Measurements from ENCODE around the gene LIPG.

The LIPG gene

GRCh38 chr18:49610022-49610445, 48.2 kb downstream of the LIPG start:
- DNase-seq (ENCODE audit: extremely low read depth in 1 of 2, low read depth in 1 of 2), result no peak

- no peak for DNase-seq (ENCODE audit: extremely low read depth in 1 of 2, low read depth in 1 of 2)
These were observed 49.5 kb downstream of the LIPG start for GRCh38 chr18:49611316-49611715.

- DNase-seq (ENCODE audit: extremely low read depth in 1 of 2, low read depth in 1 of 2), result no peak
These were observed 50.7 kb downstream of the LIPG start for GRCh38 chr18:49612515-49613033.

DNA sequence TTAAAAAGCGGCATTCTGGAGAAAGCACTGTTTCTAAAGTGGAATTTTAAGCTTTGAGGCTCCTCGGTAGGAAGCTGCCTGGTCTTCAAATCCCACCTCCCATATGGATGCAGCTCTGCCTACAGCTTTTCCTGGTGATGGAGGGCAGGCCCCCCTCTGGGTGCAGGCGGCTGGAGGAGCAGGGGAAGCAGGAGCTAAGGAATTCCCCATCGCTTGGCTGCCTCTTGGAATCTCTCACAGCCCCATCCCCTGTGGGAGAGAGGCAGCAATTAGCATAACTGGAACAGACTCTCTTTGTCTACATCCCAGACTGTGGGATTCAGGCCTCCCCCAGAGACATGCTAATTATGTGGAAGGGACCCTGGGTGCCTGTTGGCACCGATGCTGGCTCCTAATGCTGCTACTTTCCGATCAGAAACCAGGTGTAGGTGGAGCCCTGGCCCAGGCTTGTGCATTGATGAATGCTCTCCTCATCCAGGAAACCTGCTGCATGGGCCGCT, 51.3 kb downstream of the LIPG start:
- DNase-seq (ENCODE audit: extremely low read depth in 1 of 2, low read depth in 1 of 2), result no peak

- no peak for DNase-seq (ENCODE audit: extremely low read depth in 1 of 2, low read depth in 1 of 2)
These were observed 51.8 kb downstream of the LIPG start for GRCh38 chr18:49613641-49614151.

- DNase-seq (ENCODE audit: extremely low read depth in 1 of 2, low read depth in 1 of 2), result no peak
These were observed 54.9 kb downstream of the LIPG start for GRCh38 chr18:49616618-49617328.

DNA sequence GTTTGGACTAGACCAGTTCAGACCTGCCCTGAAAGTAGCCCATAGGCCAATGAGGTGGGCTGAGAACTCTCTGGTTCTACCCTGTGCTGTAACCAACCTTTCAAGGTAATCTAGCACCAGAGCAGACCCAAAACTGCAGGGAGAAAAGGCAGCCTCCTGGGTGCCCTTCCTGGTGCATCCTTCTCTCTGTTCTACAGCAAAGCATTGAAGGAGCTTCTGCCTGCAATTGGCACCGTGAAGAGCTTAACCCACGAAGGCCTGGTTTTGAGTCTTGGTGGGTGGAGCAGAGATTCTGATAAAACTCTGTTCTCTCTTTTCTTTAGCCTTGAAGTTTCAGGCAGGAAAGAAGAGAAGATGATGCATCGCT, 55.5 kb downstream of the LIPG start:
- no peak for DNase-seq (ENCODE audit: extremely low read depth in 1 of 2, low read depth in 1 of 2)

GRCh38 chr18:49617865-49618264, 56.0 kb downstream of the LIPG start:
- DNase-seq (ENCODE audit: extremely low read depth in 1 of 2, low read depth in 1 of 2), result no peak

- DNase-seq (ENCODE audit: extremely low read depth in 1 of 2, low read depth in 1 of 2), result no peak
These were observed 57.2 kb downstream of the LIPG start for GRCh38 chr18:49618742-49619681.

DNA sequence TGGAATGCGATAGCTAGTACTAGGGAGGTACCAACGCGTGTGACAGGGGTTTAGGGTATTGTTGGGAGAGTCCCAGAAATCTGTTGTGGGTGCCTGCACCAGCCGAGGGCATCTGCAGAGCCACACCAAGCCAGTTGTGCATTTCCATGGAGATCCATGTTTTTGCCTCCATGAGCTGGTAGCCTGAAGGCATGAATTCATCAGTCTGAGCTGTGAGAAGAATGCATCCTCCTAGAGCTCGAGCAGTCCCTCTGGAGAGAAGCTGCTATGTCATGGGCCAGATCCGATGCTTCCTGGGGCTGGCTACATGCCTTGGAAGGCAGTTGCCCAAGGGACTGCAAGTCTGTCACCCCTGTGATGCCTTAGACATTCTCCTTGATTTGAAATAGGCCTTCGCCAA, 57.9 kb downstream of the LIPG start:
- DNase-seq (ENCODE audit: extremely low read depth in 1 of 2, low read depth in 1 of 2), result no peak

DNA sequence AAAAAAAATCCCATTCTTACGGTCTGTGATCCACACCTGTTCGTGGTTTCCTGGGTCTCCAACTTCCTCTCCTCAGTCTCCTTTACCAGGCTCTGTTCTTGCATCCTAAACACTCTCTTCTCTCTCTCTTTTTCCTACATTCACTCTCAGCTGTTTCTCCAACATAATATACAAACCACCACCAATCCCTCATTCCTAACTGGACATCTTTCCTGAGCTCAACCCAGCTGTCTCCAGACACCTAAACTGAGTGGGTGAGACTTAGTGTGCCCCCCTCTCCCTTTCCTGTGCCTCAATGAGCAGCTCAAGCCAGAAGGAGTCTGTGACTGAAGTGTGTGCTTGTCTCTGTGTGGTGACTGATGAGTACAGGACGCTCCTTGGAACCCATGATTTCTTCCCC, 59.4 kb downstream of the LIPG start:
- no peak for DNase-seq (ENCODE audit: extremely low read depth in 1 of 2, low read depth in 1 of 2)

DNA sequence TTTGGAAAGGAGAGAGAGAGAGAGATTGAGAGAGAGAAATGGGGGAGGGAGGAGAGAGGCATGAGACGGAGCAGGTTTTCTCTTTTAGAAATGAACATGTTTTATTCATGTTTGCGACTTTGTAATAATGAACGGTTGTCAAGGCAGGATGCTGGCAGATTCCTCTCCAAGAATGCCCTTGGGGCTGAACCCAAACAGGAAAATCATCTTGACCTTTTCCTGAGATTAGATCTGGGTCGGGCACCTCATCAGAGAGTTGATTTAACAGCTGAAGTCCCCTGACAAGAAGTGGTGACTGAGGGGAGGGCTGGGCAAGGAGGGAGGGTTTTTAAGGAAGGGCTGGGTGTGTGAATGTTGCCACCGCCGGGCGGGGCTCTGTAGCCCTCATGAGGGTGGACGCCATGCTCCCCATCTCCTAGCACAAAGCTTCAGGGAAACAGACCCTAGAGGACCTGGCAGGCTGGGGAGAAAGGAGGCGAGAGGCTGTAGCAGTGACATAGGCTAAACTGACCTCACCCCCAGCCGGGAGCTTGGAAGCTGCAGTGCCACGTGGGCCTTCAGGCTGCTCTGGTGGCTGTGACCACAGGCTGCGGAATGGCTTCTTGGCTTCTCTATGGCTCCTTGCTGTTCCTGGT, 60.0 kb downstream of the LIPG start:
- DNase-seq (ENCODE audit: extremely low read depth in 1 of 2, low read depth in 1 of 2), result no peak

DNA sequence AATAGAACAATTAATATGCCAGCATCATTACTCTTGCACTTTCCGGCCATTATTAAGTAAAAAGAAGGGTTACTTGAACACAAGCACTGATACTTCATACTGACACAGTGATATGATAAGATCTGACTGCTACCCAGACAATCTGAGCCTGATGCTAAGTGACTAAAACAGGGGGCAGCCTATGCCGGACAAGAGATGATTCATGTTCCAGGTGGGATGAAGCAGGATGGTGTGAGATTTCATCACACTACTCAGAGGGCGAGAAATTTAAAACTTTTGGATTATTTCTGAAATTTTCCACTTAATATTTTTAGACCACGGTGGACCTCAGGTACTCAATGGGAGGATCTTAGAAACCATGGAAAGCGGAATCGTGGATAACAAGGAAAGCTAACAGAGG, 61.7 kb downstream of the LIPG start:
- no peak for DNase-seq (ENCODE audit: extremely low read depth in 1 of 2, low read depth in 1 of 2)

GRCh38 chr18:49625021-49625691, 63.3 kb downstream of the LIPG start:
- no peak for DNase-seq (ENCODE audit: extremely low read depth in 1 of 2, low read depth in 1 of 2)

GRCh38 chr18:49626842-49627467, 65.1 kb downstream of the LIPG start:
- DNase-seq (ENCODE audit: extremely low read depth in 1 of 2, low read depth in 1 of 2), result no peak

DNA sequence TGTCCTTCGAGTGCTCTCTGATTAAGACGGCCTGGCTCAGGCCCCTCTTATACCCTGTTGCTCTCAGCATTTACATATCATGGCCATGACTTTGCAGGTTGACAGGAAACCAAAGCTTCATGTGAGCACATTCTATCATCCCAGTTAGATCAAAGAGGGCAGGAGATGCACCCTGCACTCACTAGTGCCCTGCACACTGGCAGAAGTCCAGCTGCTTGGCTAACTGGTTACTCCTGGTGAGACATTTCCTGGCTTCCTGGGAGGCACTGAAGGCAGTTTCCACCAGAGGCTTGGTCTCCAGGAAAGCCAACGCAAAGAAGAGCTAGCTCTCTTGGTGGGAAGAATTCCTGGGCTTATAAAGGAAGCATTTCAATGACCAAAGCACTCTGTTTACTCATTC, 66.3 kb downstream of the LIPG start:
- no peak for DNase-seq (ENCODE audit: extremely low read depth in 1 of 2, low read depth in 1 of 2)

DNA sequence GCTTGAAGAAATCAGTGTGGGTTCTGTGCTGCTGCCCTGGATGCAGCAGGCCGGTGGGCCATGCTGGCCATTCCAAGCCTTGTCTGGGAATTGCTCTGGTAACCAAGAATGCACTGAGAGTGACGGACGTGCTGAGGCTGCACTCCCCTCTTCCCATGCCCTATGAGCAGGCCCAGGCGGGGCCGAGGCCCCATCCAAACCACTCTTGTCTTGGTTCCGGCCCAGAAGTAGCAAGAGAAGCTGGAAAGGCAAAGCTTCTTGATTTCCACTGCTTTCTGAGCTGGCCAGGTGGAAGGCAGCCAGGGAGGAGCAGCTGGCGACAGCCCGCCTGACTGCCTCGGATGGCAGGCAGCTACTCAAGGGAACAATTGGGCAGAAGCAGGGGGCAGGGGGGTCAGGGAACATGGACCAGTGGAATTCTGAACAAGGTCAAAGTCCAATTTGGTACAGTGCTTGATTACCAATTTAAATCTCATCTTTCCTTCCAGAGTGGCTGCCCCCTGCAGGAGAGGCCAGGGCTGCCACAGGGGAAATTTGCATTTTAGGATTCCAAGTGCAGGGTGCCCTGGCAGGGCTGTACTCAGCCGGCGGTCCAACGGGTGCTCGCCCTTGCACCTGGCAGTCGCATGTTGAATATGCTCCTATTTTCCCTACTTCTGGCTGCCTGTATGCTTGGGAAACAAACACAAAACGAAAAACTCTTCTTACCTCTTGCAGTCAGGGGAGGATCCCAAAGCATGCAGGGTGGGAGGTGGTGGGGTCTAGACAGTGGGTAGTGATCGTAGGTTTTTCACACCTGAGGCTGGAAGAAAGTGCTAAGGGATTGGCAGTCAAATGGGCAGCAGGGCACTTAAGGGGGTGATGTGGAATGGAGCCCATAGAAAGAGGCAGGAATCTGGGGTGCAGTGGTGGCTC, 67.3 kb downstream of the LIPG start:
- no peak for DNase-seq (ENCODE audit: extremely low read depth in 1 of 2, low read depth in 1 of 2)

DNA sequence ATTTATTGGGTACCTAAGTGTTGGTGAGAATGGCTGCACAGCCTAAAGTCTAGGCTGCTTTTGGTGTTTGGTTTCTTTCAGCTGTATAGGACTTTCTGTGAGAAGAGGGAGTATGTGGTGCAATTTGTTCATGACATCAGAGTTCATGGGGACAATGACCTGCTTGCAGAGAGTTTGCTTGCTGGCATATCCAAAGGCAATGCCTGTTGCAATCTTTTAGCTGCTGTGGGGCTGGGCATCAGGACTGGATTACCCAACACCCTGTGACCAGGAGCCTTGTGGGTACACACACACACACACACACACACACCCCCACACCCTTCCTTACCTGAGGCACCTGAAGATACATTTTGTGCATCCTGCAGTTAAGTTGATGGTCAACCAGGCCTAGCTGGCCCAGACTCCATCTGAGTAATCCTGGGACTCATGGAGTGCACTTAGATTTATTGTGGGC, 68.4 kb downstream of the LIPG start:
- no peak for DNase-seq (ENCODE audit: extremely low read depth in 1 of 2, low read depth in 1 of 2)

All from activated CD8-positive, alpha-beta memory T cell treated with anti-CD3 and anti-CD28 coated beads for 1 hour (primary cell).